Activated CD4-positive, alpha-beta memory T cell treated with anti-CD3 and anti-CD28 coated beads, Interleukin-2, amount 10 ng/mL, durations not matched to agents 7 days and 5 days (primary cell): ENCODE data around the gene WIPI1. TPM values are rescaled to one million over a fixed set of nuclear protein-coding genes. Genes with fewer than 3 reads are reported as not detected.

Source experiments
- CTCF ChIA-PET: fragments of 350-600 bp; sonication (Branson Sonifier 250); formaldehyde crosslinking; loops from one replicate; lab custom pipeline; 2021; ENCODE audit warnings: antibody characterized with exemption, inconsistent platforms; lab: Charles Lee
- POLR2A ChIA-PET: fragments of 350-600 bp; sonication (Branson Sonifier 250); formaldehyde crosslinking; loops from one replicate; lab custom pipeline; 2021; ENCODE audit warnings: antibody characterized with exemption; lab: Charles Lee
- DNase-seq: peaks from one replicate; pipeline ENCODE4 v3.0.0-alpha.2; 2020
- H3K27ac Mint-ChIP-seq: one replicate; pipeline ENCODE4 v1.8.0; 2021; ENCODE audit warnings: mild to moderate bottlenecking, mixed read lengths
- H3K27me3 Mint-ChIP-seq: one replicate; pipeline ENCODE4 v1.8.0; 2021; ENCODE audit warnings: mixed read lengths
- H3K36me3 Mint-ChIP-seq: one replicate; pipeline ENCODE4 v1.8.0; 2021; ENCODE audit warnings: low read depth, mixed read lengths
- H3K4me1 Mint-ChIP-seq: one replicate; pipeline ENCODE4 v1.8.0; 2021; ENCODE audit warnings: mixed read lengths
- H3K4me3 Mint-ChIP-seq: one replicate; pipeline ENCODE4 v1.8.0; 2021; ENCODE audit warnings: mild to moderate bottlenecking, mixed read lengths
- H3K9me3 Mint-ChIP-seq: one replicate; pipeline ENCODE4 v1.8.0; 2021; ENCODE audit warnings: mixed read lengths
- total RNA-seq, 2 experiments: library from RNA; stranded (reverse); gene quantifications; one replicate each; pipeline ENCODE4 v1.2.3, GENCODE V29; 2021

Gene WIPI1
- total RNA-seq, 2 experiments from 2014 or later, result 60.0 to 62.7 TPM

GRCh38 chr17:68459037-68459639 lies 1.8 kb upstream of the WIPI1 start:
- CTCF ChIA-PET, result interaction anchor here (0.9 to 18.0 kb wide), 13 partner anchors 8 to 423 kb away, joined by 3 to 206 read pairs (median 5); partner anchors contain the start of genes AMZ2 and KPNA2
- peak overlapping the region; percentile 98 for H3K27ac Mint-ChIP-seq
- peak overlapping the region; percentile 15 for H3K4me3 Mint-ChIP-seq
- no peaks in the 10 kb centered on the region for H3K9me3 Mint-ChIP-seq
- POLR2A ChIA-PET, result interaction anchor here (1.7 to 12.1 kb wide), 13 partner anchors 18 to 423 kb away, joined by 6 to 255 read pairs (median 18); partner anchors contain the start of genes AMZ2, ARSG, KPNA2 and PRKAR1A
- no peaks in the 10 kb centered on the region for H3K27me3 Mint-ChIP-seq
- no peak for DNase-seq
- peaks cover 84% of the 10 kb centered on the region for H3K4me1 Mint-ChIP-seq
- H3K36me3 Mint-ChIP-seq, result peaks cover 12% of the 10 kb centered on the region

DNA sequence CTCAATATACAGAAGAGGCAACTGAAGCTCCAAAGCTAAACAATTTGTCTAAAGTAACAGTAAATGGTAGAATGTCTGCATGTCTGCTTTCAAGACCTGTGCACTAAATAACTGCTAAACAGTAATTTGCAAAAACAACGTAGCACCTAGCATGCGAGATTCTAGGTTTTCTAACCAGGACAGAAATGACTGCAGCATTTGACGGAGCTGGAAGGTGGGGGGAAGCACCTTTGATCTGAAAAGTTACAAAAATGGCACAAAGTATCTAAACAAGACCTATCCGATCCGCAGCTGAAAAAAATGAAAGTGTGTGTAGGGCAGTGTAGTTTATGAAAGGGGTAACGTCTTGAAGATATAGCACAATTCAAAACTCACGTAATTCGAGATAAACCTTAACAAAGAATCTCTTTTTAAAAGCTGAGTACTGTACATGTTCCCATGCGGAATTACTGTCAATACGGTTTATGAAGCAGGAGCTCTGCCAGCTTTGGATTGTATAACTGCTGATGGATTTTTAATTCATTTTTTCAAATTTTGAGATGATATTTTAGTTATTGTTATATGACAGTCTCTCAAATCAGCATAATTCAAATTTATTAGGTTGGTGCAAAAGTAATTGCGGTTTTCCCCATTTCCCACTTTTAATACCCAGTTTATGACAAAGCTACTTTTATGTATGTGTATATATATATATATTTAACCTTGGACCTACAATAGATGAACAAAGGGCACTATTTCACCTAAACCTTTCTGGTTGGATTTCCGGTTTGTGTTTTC lies 1.2 kb upstream of the WIPI1 start:
- CTCF ChIA-PET, result interaction anchor here (0.6 to 18.0 kb wide), 14 partner anchors 8 to 288 kb away, joined by 3 to 206 read pairs (median 4); partner anchors contain the start of genes AMZ2 and PRKAR1A
- no peak for DNase-seq
- Mint-ChIP-seq H3K27me3 (no peaks in the 10 kb centered on the region), H3K27ac (peak overlapping the region; percentile 98), H3K9me3 (no peaks in the 10 kb centered on the region), H3K36me3 (peaks cover 17% of the 10 kb centered on the region), H3K4me1 (peaks cover 89% of the 10 kb centered on the region), H3K4me3 (peak overlapping the region; percentile 74)
- POLR2A ChIA-PET, result interaction anchor here (1.2 to 12.1 kb wide), 20 partner anchors 18 to 422 kb away, joined by 3 to 255 read pairs (median 10); partner anchors contain the start of genes AMZ2, ARSG, KPNA2 and PRKAR1A

- Mint-ChIP-seq H3K4me3 (peak overlapping the region; percentile 74), H3K4me1 (peaks cover 85% of the 10 kb centered on the region), H3K36me3 (peaks cover 22% of the 10 kb centered on the region), H3K9me3 (no peaks in the 10 kb centered on the region), H3K27ac (peak overlapping the region; percentile 98), H3K27me3 (no peaks in the 10 kb centered on the region)
- POLR2A ChIA-PET, result interaction anchor here (0.9 to 12.1 kb wide), 20 partner anchors 17 to 421 kb away, joined by 3 to 255 read pairs (median 10); partner anchors contain the start of genes AMZ2, ARSG, KPNA2 and PRKAR1A
- CTCF ChIA-PET, result interaction anchor here (0.6 to 18.0 kb wide), 15 partner anchors 9 to 287 kb away, joined by 3 to 206 read pairs (median 5); partner anchors contain the start of genes AMZ2 and PRKAR1A
- DNase-seq, result peak; percentile 99
Observed at GRCh38 chr17:68457539-68458259, 403 bp upstream of the WIPI1 start.

- no peak for DNase-seq
- no peaks in the 10 kb centered on the region for H3K27me3 Mint-ChIP-seq
- H3K9me3 Mint-ChIP-seq, result no peaks in the 10 kb centered on the region
- H3K4me1 Mint-ChIP-seq, result peaks cover 76% of the 10 kb centered on the region
- H3K27ac Mint-ChIP-seq, result peak overlapping the region; percentile 74
- POLR2A ChIA-PET, result interaction anchor here (1.1 to 12.1 kb wide), 16 partner anchors 16 to 420 kb away, joined by 3 to 255 read pairs (median 11); partner anchors contain the start of genes AMZ2, ARSG, KPNA2 and PRKAR1A
- CTCF ChIA-PET, result interaction anchor here (0.9 to 18.0 kb wide), 8 partner anchors 10 to 284 kb away, joined by 3 to 206 read pairs (median 6); partner anchors contain the start of gene PRKAR1A
- H3K4me3 Mint-ChIP-seq, result peak overlapping the region; percentile 93
- H3K36me3 Mint-ChIP-seq, result peaks cover 29% of the 10 kb centered on the region
Observed at GRCh38 chr17:68456339-68457167, 743 bp downstream of the WIPI1 start.

DNA sequence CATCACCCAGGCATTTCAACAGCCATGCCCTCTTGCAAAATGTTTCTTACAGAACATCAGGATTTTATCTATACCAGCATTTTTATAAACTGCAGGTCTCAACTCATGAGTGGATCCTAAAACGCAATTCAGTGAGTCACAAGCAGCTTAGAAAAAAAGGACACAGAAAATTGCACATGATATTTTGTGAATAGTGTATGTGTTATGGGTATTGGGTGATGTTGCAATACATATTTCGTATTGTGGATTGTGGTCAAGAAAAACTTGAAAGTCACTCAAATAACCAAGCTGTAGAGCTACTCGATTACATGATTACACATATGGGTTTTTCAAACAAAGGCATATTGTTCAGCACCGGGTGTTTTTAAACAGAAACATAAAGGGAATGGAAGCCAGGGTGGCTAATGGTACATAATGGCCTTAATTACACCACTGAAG lies 1.4 kb downstream of the WIPI1 start:
- ChIA-PET POLR2A (interaction anchor here (1.1 to 12.1 kb wide), 7 partner anchors 15 to 420 kb away, joined by 3 to 255 read pairs (median 4); partner anchors contain the start of genes ARSG, KPNA2 and SLC16A6), CTCF (interaction anchor here (1.1 to 18.0 kb wide), 5 partner anchors 10 to 252 kb away, joined by 4 to 206 read pairs (median 9); no protein-coding TSS in a partner anchor)
- no peaks in the 10 kb centered on the region for H3K27me3 Mint-ChIP-seq
- H3K36me3 Mint-ChIP-seq, result peaks cover 34% of the 10 kb centered on the region
- no peak for DNase-seq
- H3K4me3 Mint-ChIP-seq, result peak overlapping the region; percentile 93
- H3K4me1 Mint-ChIP-seq, result peaks cover 70% of the 10 kb centered on the region
- H3K27ac Mint-ChIP-seq, result no peak overlapping the region
- H3K9me3 Mint-ChIP-seq, result no peaks in the 10 kb centered on the region

GRCh38 chr17:68453991-68454665 lies 3.2 kb downstream of the WIPI1 start:
- no peaks in the 10 kb centered on the region for H3K27me3 Mint-ChIP-seq
- CTCF ChIA-PET, result interaction anchor here (0.6 to 18.0 kb wide), 3 partner anchors 15 to 160 kb away, joined by 3 to 206 read pairs (median 3); no protein-coding TSS in a partner anchor
- no peak for DNase-seq
- H3K27ac Mint-ChIP-seq, result no peak overlapping the region
- H3K36me3 Mint-ChIP-seq, result peaks cover 52% of the 10 kb centered on the region
- no peaks in the 10 kb centered on the region for H3K9me3 Mint-ChIP-seq
- no peak overlapping the region for H3K4me3 Mint-ChIP-seq
- H3K4me1 Mint-ChIP-seq, result peaks cover 54% of the 10 kb centered on the region
- POLR2A ChIA-PET, result interaction anchor here (2.4 to 12.1 kb wide), 2 partner anchors 13 to 164 kb away, joined by 11 to 255 read pairs; partner anchors contain the start of genes ARSG and SLC16A6

DNA sequence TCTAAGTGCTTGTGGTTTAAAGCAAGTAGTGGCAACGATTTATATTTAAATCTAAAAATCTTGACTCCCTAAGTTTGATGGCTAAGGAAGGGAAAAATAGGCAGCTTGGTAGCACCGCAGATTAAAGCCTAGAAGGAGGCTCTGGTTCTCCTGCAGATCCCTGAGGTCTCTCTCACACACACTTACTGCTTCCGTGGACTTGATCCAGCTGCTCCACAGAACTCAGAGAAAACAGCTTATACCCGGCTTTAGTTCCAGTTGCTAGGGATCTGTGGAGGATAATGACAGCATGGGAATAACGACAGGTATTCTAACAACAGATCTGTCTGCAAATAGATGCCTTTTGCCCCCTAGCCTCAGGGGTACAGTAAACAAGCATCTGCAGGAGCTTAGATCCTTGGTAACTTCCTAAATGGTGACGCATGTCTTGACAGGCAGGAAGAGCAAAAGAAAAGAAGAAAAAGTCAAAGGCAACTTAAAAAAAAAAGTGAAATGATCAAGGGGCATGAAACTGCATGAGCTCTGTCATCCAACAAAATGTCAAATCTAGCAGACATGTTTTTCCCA lies 4.5 kb downstream of the WIPI1 start:
- peaks cover 65% of the 10 kb centered on the region for H3K36me3 Mint-ChIP-seq
- H3K27me3 Mint-ChIP-seq, result no peaks in the 10 kb centered on the region
- no peaks in the 10 kb centered on the region for H3K9me3 Mint-ChIP-seq
- H3K27ac Mint-ChIP-seq, result no peak overlapping the region
- H3K4me3 Mint-ChIP-seq, result no peak overlapping the region
- DNase-seq, result no peak
- peaks cover 45% of the 10 kb centered on the region for H3K4me1 Mint-ChIP-seq
- CTCF ChIA-PET, result interaction anchor here (18.0 kb wide), 1 partner anchor 14 kb away, joined by 206 read pairs; no protein-coding TSS in a partner anchor
- POLR2A ChIA-PET, result interaction anchor here (12.1 kb wide), 1 partner anchor 12 kb away, joined by 255 read pairs; no protein-coding TSS in a partner anchor

- peaks cover 66% of the 10 kb centered on the region for H3K36me3 Mint-ChIP-seq
- H3K4me3 Mint-ChIP-seq, result no peak overlapping the region
- DNase-seq, result no peak
- no peaks in the 10 kb centered on the region for H3K9me3 Mint-ChIP-seq
- ChIA-PET CTCF (interaction anchor here (18.0 kb wide), 1 partner anchor 13 kb away, joined by 206 read pairs; no protein-coding TSS in a partner anchor), POLR2A (interaction anchor here (1.6 kb wide), 1 partner anchor 10 kb away, joined by 6 read pairs; no protein-coding TSS in a partner anchor)
- peaks cover 45% of the 10 kb centered on the region for H3K4me1 Mint-ChIP-seq
- no peaks in the 10 kb centered on the region for H3K27me3 Mint-ChIP-seq
- H3K27ac Mint-ChIP-seq, result no peak overlapping the region
Observed at GRCh38 chr17:68451670-68452354, 5.5 kb downstream of the WIPI1 start.

DNA sequence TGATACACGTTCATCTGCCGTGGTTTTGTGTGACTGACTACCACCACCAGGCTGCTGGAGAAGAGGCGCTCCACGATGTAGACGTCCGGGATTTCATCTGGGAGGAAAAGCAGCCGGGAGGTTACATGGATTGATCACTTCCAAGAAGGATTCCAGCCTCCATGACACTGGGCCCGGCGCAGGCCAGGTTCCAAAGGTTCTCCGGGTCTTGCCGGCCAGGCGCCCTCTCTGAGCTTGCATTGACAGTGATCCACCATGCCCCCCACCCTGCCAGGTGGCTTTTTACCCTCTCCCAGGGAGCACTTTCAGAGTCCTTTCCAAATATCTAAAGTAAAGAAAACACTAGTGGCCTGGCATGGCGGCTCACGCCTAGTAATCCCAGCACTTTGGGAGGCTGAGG lies 6.5 kb downstream of the WIPI1 start:
- POLR2A ChIA-PET, result interaction anchor here (1.1 to 1.6 kb wide), 4 partner anchors 9 to 203 kb away, joined by 3 to 6 read pairs (median 4); partner anchors contain the start of gene AMZ2

GRCh38 chr17:68450391-68450790 lies 6.9 kb downstream of the WIPI1 start:
- H3K27me3 Mint-ChIP-seq, result no peaks in the 10 kb centered on the region

More for the DNA sequence above, 6.5 kb downstream of the WIPI1 start:
- DNase-seq, result no peak
- Mint-ChIP-seq H3K27me3 (no peaks in the 10 kb centered on the region), H3K36me3 (peaks cover 68% of the 10 kb centered on the region), H3K27ac (no peak overlapping the region), H3K9me3 (no peaks in the 10 kb centered on the region), H3K4me3 (no peak overlapping the region), H3K4me1 (peaks cover 41% of the 10 kb centered on the region)
- CTCF ChIA-PET, result interaction anchor here (1.5 to 1.6 kb wide), 2 partner anchors 19 to 187 kb away, joined by 3 to 5 read pairs; no protein-coding TSS in a partner anchor

More at GRCh38 chr17:68450391-68450790, 6.9 kb downstream of the WIPI1 start:
- ChIA-PET CTCF (interaction anchor here (1.5 to 1.6 kb wide), 2 partner anchors 18 to 187 kb away, joined by 3 to 5 read pairs; no protein-coding TSS in a partner anchor), POLR2A (interaction anchor here (1.1 to 1.6 kb wide), 4 partner anchors 8 to 202 kb away, joined by 3 to 6 read pairs (median 4); partner anchors contain the start of gene AMZ2)
- Mint-ChIP-seq H3K4me1 (peaks cover 36% of the 10 kb centered on the region), H3K36me3 (peaks cover 72% of the 10 kb centered on the region), H3K27ac (no peak overlapping the region), H3K9me3 (no peaks in the 10 kb centered on the region), H3K4me3 (no peak overlapping the region)
- DNase-seq, result no peak
